Mucosa of descending colon (tissue), 3 donors: ENCODE measurements around the gene CCDC97. TPM values are rescaled to one million over a fixed set of nuclear protein-coding genes. Genes with fewer than 3 reads are reported as not detected.
"Not testable (repeated sequence)": the region's sequence is repeated elsewhere in the genome, so short reads cannot be mapped to it uniquely, and the experiment has no call there.

ENCODE experiments used
- ATAC-seq: fragments of 200-7000 bp; cut with Tn5 transposase; one replicate; pipeline ENCODE4 v1.9.1; 2020; ENCODE audit warnings: mild to moderate bottlenecking, moderate library complexity
- DNase-seq, 3 donors: peaks; one replicate each; pipeline ENCODE4 v3.0.0-alpha.2; 2020
- H3K36me3 ChIP-seq: fragments of 200-600 bp; one replicate; pipeline ENCODE4 v1.8.0; 2021; ENCODE audit warnings: low read depth, mild to moderate bottlenecking
- H3K4me1 ChIP-seq: fragments of 200-600 bp; one replicate; pipeline ENCODE4 v1.8.0; 2021; ENCODE audit warnings: low read depth, mild to moderate bottlenecking
- H3K4me3 ChIP-seq: fragments of 200-600 bp; one replicate; pipeline ENCODE4 v1.8.0; 2021; ENCODE audit warnings: mild to moderate bottlenecking
- H3K9me3 ChIP-seq: fragments of 200-600 bp; one replicate; pipeline ENCODE4 v1.8.0; 2021; ENCODE audit warnings: mild to moderate bottlenecking
- intact Hi-C, 2 donors: fragments of 100-400 bp; cut with DNase I in 1 of 2; cut with micrococcal nuclease in 1 of 2; formaldehyde crosslinking; loops; one replicate each; pipeline versions ENCODE4 v1.11.0 to v1.11.1; 2022; cut with DNase I, micrococcal nuclease
- total RNA-seq, 3 donors: library from RNA; stranded (reverse); fragmentation: NEBNext Ultra II Directional in 2 of 3; extraction: Animal tissue kit (Norgen Biotek cat#: 25700) in 2 of 3; gene quantifications; one replicate each; pipeline versions ENCODE4 v1.2.1 to v1.2.4, GENCODE V29; 2021 to 2023
- TF ChIP-seq, protein P1 (sequence below): fragments of 200-600 bp; IDR thresholded peaks from one replicate; pipeline ENCODE4 v1.8.0; 2022; ENCODE audit warnings: antibody characterized with exemption, mild to moderate bottlenecking
- donor health status: DM: no; HTN: no; CAD: no; lungs with moderate emphysema.
- donor health status: DM: no; HTN: no; CAD: no.
- donor health status: DM: no; HTN: yes; CAD: no.

Gene CCDC97
- total RNA-seq, 3 donors from 2014 or later, result 26.2 to 29.6 (median 27.0) TPM

DNA sequence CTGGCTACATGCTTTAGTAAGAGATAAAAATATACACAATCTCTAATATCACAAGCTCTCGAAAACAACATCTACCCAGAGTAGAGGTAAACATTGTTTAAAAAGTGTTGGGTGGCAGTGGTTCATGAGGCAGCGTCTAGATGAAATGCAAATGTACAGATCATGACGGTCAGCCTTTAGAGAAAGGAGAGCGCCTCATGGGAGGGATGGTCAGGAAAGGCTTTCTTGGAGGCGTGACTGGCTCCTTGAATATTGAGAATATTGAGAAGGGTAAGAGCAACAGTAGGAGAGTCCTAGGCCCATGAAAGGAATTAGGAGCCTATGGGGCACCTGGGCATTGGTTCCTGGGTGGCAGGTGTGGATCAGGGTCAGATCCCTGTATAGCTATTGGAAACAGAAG, 35.2 kb upstream of the CCDC97 start:
- intact Hi-C loops, result no loop called here
- Histone ChIP-seq H3K36me3 (peaks cover 45% of the 10 kb centered on the region), H3K4me3 (no peak overlapping the region), H3K9me3 (no peaks in the 10 kb centered on the region), H3K4me1 (no peaks in the 10 kb centered on the region)
- TF ChIP-seq, protein P1, sequence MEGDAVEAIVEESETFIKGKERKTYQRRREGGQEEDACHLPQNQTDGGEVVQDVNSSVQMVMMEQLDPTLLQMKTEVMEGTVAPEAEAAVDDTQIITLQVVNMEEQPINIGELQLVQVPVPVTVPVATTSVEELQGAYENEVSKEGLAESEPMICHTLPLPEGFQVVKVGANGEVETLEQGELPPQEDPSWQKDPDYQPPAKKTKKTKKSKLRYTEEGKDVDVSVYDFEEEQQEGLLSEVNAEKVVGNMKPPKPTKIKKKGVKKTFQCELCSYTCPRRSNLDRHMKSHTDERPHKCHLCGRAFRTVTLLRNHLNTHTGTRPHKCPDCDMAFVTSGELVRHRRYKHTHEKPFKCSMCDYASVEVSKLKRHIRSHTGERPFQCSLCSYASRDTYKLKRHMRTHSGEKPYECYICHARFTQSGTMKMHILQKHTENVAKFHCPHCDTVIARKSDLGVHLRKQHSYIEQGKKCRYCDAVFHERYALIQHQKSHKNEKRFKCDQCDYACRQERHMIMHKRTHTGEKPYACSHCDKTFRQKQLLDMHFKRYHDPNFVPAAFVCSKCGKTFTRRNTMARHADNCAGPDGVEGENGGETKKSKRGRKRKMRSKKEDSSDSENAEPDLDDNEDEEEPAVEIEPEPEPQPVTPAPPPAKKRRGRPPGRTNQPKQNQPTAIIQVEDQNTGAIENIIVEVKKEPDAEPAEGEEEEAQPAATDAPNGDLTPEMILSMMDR, result no peak
- DNase-seq (no peak), ATAC-seq (no peak)

DNA sequence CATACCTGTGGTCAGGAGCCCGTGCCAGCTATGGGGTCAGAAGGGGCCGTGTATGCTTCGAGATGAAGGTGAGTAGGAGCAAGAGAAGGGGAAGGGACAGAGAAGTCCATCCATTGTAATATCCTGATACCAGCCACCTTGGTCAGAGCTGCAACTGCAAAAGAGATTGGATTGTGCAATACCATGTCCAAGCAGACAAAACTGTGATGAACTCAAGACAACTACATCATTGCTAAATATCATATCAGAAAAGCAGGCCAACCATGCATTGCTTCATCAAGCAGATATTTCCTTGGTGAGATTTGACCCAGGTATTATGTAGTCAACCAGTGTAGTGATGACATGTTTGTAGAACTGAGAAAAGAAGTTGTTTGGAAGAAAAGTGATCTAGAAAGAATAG, 33.7 kb upstream of the CCDC97 start:
- Histone ChIP-seq H3K4me1 (no peaks in the 10 kb centered on the region), H3K36me3 (peaks cover 43% of the 10 kb centered on the region), H3K9me3 (no peaks in the 10 kb centered on the region), H3K4me3 (no peak overlapping the region)
- DNase-seq, result no peak
- TF ChIP-seq, protein P1, result no peak
- intact Hi-C loops, result no loop called here
- no peak for ATAC-seq

DNA sequence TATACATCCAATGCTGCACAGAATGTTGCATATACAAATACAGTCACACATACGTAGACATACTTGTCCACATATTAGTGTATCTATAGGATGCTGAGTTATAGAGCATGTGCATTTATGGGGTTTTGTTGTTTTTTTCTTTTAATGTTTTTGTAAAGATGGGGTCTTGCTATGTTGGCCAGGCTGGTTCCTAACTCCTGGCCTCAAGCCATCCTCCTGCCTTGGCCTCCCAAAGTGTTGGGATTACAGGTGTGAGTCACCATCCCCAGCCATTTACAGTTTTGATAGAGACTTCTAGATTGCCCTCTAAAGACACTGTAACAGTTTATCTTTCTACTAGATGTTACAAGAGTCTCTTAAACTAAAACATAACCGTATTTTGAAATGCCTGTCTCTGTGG, 31.5 kb upstream of the CCDC97 start:
- no peak for DNase-seq
- TF ChIP-seq, protein P1, result no peak

DNA sequence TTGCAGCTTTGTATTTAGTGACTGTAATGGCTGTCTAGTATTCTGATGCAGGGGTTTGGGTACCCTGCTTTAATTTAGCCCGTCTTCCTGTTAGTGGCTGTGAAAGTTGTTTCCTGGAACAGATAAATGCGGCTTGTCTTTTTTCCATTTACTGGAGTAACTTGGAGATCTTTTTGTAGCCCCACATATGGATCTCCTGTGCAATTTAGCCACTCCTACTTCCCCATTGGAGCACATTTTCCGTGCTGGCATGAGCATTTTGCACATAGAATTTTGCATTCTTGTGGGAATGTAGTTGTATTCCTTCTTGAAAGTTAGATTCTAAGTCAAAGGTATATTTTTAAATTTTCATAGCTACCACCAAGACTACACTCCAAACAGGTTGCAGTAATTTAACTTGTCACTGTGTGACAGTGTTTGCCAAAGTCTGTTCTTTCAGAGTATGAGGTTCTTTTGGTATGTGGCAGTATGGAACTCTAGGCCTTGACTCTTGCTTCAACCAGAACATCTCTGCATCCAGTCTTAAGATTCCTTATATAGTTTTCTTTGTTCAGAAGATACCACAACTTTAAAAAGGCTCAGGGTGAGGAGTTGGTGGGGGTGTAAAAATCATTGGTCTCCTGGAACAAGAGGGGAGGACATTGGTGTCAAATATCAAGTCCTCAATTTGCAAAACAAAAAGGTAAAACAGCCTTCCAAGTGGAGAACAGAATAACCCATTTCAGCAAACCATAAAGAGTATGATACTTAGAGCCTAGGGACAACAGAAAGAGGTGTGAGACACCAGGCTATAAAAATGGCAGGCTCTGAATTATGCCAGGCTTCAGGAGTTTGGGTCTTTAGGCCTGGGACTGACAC, 21.1 kb upstream of the CCDC97 start:
- intact Hi-C loops, result no loop called here
- Histone ChIP-seq H3K4me1 (no peaks in the 10 kb centered on the region), H3K9me3 (no peaks in the 10 kb centered on the region), H3K36me3 (peaks cover 15% of the 10 kb centered on the region), H3K4me3 (no peak overlapping the region)
- TF ChIP-seq, protein P1, result no peak
- DNase-seq (no peak), ATAC-seq (no peak)

More for the DNA sequence above, 31.5 kb upstream of the CCDC97 start:
- Histone ChIP-seq H3K4me3 (no peak overlapping the region), H3K36me3 (peaks cover 31% of the 10 kb centered on the region), H3K9me3 (no peaks in the 10 kb centered on the region), H3K4me1 (no peaks in the 10 kb centered on the region)
- intact Hi-C loops, result no loop called here
- ATAC-seq, result no peak

DNA sequence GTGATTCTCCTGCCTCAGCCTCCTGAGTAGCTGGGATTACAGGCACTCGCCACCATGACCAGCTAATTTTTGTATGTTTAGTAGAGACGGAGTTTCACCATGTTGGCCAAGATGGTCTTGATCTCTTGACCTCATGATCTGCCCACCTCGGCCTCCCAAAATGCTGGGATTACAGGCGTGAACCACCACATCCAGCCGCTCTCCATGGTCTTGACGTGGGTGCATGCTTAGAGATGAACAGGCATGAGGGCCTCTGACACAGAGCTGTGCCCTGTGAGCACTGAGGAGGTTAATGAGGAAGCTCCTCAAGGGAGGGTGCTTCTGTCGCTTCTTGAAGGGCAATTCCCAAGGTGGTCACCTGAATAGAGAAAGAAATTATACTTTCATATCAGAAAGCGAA, 20.2 kb upstream of the CCDC97 start:
- H3K4me3 ChIP-seq, DNase-seq, ATAC-seq, H3K4me1 ChIP-seq, H3K9me3 ChIP-seq, intact Hi-C loops: not testable (repeated sequence)
- H3K36me3 ChIP-seq, result peaks cover 24% of the 10 kb centered on the region

DNA sequence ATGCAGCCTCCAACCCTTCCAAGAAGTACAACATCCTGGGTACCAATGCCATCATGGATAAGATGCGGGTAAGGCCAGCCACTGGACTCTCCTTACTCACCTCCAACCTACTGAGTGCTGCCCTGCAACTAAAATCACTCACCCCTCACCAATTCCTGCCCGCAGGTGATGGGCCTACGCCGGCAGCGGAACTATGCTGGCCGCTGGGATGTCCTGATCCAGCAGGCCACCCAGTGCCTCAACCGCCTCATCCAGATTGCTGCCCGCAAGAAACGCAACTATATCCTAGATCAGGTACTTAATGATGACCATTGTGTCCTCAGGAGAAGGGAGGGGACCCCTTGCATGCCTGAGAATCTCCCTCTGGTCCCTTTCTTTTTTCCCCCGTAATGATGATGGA, 15.6 kb upstream of the CCDC97 start:
- ATAC-seq, result no peak

More for the DNA sequence above, 15.6 kb upstream of the CCDC97 start:
- intact Hi-C loops, result no loop called here
- H3K4me1 ChIP-seq, result peaks cover 17% of the 10 kb centered on the region
- H3K36me3 ChIP-seq, result peaks cover 30% of the 10 kb centered on the region
- no peak overlapping the region for H3K4me3 ChIP-seq
- TF ChIP-seq, protein P1, result no peak
- no peak for DNase-seq
- no peaks in the 10 kb centered on the region for H3K9me3 ChIP-seq
